ENCODE data around the gene CCNDBP1.
"Not testable (repeated sequence)": the region's sequence is repeated elsewhere in the genome, so short reads cannot be mapped to it uniquely, and the experiment has no call there.

Gene CCNDBP1

DNA sequence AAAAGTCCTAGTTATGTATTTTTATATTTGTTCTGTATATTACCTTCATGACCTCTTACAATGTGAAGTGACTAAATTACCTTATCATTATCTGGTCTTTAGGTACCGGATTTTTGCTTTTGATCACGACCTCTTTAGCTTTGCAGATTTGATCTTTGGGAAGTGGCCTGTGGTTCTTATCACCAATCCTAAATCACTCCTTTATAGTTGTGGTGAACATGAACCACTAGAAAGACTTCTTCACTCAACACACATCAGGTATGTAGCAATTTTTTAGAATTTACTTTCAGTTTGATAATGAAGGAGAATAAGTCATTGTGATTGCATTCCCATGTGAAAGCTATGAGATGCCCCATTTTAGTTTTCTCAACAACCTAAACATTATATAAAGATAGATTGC, 33.5 kb upstream of the CCNDBP1 start:
- TF ChIP-seq, protein P1, sequence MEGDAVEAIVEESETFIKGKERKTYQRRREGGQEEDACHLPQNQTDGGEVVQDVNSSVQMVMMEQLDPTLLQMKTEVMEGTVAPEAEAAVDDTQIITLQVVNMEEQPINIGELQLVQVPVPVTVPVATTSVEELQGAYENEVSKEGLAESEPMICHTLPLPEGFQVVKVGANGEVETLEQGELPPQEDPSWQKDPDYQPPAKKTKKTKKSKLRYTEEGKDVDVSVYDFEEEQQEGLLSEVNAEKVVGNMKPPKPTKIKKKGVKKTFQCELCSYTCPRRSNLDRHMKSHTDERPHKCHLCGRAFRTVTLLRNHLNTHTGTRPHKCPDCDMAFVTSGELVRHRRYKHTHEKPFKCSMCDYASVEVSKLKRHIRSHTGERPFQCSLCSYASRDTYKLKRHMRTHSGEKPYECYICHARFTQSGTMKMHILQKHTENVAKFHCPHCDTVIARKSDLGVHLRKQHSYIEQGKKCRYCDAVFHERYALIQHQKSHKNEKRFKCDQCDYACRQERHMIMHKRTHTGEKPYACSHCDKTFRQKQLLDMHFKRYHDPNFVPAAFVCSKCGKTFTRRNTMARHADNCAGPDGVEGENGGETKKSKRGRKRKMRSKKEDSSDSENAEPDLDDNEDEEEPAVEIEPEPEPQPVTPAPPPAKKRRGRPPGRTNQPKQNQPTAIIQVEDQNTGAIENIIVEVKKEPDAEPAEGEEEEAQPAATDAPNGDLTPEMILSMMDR (IDR thresholded peaks at IDR 0.05; ENCODE audit: low read depth, low read length), result no peak
- Histone ChIP-seq H3K36me3 (peaks cover 3% of the 10 kb centered on the region), H3K27me3 (no peaks in the 10 kb centered on the region), H3K4me1 (no peaks in the 10 kb centered on the region), H3K4me3 (ENCODE audit: low read depth, low read length) (no peak overlapping the region), H3K9me3 (no peaks in the 10 kb centered on the region)
- DNase-seq, result no peak

DNA sequence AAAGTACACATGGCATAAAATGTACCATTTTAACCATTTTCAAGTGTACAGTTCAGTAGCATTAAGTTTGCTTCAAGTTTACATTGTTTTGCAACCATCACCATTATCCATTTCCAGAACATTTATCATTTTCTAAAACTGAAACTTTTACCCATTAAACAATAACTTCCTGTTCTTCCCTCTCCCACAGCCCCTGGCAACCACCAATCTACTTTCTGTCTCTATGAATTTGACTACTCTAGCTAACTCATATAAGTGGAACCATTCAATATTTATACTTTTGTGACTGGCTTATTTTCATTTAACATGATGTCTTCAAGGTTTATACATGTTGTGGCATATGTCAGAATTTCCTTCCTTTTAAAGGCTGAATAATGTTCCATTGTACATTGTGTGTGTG, 31.9 kb upstream of the CCNDBP1 start:
- no peak overlapping the region for H3K4me3 ChIP-seq (ENCODE audit: low read depth, low read length)
- no peaks in the 10 kb centered on the region for H3K27me3 ChIP-seq
- no peaks in the 10 kb centered on the region for H3K9me3 ChIP-seq
- peaks cover 7% of the 10 kb centered on the region; the same call in 1 of the 2 replicates for H3K36me3 ChIP-seq
- H3K4me1 ChIP-seq, result no peaks in the 10 kb centered on the region
- no peak for DNase-seq
- TF ChIP-seq, protein P1 (IDR thresholded peaks at IDR 0.05; ENCODE audit: low read depth, low read length), result no peak

DNA sequence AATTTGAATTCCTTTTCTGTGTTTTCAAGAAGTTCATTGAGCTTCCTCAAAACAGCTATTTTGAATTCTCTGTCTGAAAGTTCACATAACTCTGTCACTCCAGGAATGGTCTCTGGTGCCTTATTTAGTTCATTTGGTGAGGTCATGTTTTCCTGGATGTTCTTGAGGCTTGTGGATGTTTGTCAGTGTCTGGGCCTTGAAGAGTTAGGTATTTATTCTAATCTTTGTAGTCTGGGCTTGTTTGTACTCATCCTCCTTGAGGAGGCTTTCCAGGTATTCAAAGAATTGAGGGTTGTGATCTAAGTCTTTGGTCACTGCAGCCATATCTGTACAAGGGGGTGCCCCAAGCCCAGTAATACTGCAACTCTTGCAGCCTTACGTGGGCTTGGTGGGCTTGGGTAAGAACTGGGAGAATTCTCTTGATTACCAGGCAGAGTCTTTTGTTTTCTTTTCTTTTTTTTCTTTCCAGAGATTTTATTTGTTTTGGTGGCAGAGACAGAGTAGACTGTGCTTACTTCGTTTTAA, 19.3 kb upstream of the CCNDBP1 start:
- DNase-seq, result no peak
- Histone ChIP-seq H3K4me1 (no peaks in the 10 kb centered on the region), H3K4me3 (ENCODE audit: low read depth, low read length) (no peak overlapping the region), H3K9me3 (no peaks in the 10 kb centered on the region), H3K27me3 (no peaks in the 10 kb centered on the region), H3K36me3 (peaks cover 3% of the 10 kb centered on the region; the same call in 1 of the 2 replicates)
- TF ChIP-seq, protein P1 (IDR thresholded peaks at IDR 0.05; ENCODE audit: low read depth, low read length), result no peak

DNA sequence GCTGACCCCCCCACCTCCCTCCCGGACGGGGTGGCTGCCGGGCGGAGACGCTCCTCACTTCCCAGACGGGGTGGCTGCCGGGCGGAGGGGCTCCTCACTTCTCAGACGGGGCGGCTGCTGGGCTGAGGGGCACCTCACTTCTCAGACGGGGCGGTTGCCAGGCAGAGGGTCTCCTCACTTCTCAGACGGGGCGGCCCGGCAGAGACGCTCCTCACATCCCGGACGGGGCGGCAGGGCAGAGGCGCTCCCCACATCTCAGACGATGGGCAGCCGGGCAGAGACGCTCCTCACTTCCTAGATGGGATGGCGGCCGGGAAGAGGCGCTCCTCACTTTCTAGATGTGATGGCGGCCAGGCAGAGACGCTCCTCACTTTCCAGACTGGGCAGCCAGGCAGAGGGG, 17.9 kb upstream of the CCNDBP1 start:
- H3K9me3 ChIP-seq; H3K36me3 ChIP-seq; DNase-seq; H3K4me1 ChIP-seq; H3K27me3 ChIP-seq; H3K4me3 ChIP-seq (ENCODE audit: low read depth, low read length): not testable (repeated sequence)

DNA sequence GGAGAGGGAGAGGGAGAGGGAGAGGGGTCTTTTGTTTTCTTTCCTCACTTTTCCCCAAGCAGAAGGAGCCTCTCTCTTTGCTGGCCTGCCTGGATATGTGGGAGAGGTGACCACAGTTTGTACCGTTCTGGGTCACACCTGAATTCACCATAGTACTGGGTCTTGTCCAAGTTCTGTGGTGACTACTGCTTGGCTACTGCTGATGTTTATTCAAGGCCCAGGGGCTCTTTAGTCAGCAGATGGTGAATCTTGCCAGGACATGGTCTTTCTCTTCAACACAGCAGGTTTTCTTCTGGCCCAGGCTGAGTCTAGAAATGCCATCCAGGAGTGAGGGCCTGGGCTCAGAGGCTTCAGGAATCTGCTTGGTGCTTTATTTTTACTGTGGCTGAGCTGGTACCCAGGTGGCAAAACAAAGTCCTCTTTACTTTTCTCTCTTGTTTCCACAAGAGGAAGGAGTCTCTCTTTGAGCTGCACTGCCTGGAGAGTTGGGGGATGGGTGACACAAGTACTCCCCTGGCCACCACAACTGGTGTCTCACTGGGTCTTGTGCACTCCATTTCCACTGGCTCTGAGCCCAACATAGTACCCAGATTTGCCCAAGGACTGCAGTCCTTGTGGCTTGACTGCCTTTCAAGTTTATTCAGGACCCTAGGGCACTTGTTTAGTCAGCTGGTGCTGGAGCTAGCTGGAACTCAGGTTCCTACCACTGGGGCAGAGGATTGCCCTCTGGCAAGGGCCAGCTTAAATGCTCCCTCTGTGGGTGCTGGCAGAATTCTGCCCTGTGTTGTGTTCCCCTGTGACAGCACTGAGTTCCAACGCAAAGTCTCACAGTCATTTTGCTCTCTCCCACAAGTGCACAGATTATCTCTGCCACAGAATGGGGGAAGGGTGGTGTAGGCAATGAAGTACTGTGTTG, 16.8 kb upstream of the CCNDBP1 start:
- TF ChIP-seq, protein P1 (IDR thresholded peaks at IDR 0.05; ENCODE audit: low read depth, low read length), result no peak
- no peaks in the 10 kb centered on the region; the same call in 1 of the 2 replicates for H3K36me3 ChIP-seq
- no peak for DNase-seq
- H3K4me3 ChIP-seq (ENCODE audit: low read depth, low read length), result no peak overlapping the region
- H3K27me3 ChIP-seq, result no peaks in the 10 kb centered on the region
- H3K9me3 ChIP-seq, result no peaks in the 10 kb centered on the region
- H3K4me1 ChIP-seq, result no peaks in the 10 kb centered on the region

DNA sequence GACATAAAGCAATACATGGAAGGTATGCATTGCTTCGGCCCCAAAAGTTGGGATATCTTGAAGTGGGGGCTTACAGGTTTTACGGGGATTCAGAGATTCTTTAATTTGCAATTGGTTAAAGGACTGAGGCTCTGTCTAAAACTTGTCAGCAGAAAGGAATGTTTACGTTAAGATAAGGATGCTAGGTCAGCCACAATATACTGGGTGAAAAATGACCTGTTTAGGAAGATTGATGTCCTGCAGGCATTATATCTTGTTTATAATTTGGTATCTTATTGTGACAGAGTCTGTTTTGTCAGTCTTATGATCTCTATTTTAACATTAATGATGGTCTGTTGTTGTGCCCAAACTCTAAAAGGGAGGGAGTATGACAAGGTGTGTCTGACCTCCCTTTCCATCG, 15.3 kb upstream of the CCNDBP1 start:
- no peaks in the 10 kb centered on the region for H3K27me3 ChIP-seq
- no peaks in the 10 kb centered on the region; the same call in 1 of the 2 replicates for H3K36me3 ChIP-seq
- no peak for DNase-seq

DNA sequence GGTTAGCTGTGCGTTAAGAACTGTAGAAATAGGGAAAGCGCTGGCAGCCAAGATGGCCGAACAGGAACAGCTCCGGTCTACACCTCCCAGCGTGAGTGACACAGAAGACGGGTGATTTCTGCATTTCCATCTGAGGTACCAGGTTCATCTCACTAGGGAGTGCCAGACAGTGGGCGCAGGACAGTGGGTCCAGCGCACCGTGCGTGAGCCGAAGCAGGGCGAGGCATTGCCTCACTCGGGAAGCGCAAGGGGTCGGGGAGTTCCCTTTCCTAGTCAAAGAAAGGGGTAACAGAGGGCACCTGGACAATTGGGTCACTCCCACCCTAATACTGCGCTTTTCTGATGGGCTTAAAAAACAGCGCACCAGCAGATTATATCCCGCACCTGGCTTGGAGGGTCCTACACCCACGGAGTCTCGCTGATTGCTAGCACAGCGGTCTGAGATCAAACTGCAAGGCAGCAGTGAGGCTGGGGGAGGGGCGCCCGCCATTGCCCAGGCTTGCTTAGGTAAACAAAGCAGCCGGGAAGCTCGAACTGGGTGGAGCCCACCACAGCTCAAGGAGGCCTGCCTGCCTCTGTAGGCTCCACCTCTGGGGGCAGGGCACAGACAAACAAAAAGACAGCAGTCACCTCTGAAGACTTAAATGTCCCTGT, 9.4 kb upstream of the CCNDBP1 start:
- H3K36me3 ChIP-seq; H3K27me3 ChIP-seq; H3K4me1 ChIP-seq; H3K9me3 ChIP-seq; DNase-seq; H3K4me3 ChIP-seq (ENCODE audit: low read depth, low read length): not testable (repeated sequence)

More for the DNA sequence above, 15.3 kb upstream of the CCNDBP1 start:
- Histone ChIP-seq H3K9me3 (no peaks in the 10 kb centered on the region), H3K4me1 (no peaks in the 10 kb centered on the region), H3K4me3 (ENCODE audit: low read depth, low read length) (no peak overlapping the region)
- TF ChIP-seq, protein P1 (IDR thresholded peaks at IDR 0.05; ENCODE audit: low read depth, low read length), result no peak

DNA sequence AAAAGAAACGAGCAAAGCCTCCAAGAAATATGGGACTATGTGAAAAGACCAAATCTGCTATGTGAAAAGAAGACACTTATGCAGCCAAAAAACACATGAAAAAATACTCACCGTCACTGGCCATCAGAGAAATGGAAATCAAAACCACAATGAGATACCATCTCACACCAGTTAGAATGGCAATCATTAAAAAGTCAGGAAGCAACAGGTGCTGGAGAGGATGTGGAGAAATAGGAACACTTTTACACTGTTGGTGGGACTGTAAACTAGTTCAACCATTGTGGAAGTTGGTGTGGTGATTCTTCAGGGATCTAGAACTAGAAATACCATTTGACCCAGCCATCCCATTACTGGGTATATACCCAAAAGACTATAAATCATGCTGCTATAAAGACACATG, 8.1 kb upstream of the CCNDBP1 start:
- not testable (repeated sequence) for H3K9me3 ChIP-seq; H3K4me1 ChIP-seq; H3K27me3 ChIP-seq; H3K36me3 ChIP-seq; DNase-seq; H3K4me3 ChIP-seq (ENCODE audit: low read depth, low read length)
